IPS-20b (cell line): ENCODE results near the gene SGF29.
"Not testable (repeated sequence)": the region's sequence is repeated elsewhere in the genome, so short reads cannot be mapped to it uniquely, and the experiment has no call there.

ENCODE experiments used
- H3K27ac ChIP-seq: one replicate; pipeline ENCODE4 v1.5.1; 2013; ENCODE audit warnings: low read length
- H3K27me3 ChIP-seq: 2 replicates; pipeline ENCODE4 v1.6.1; 2013; ENCODE audit warnings: mild to moderate bottlenecking, low read length, inconsistent platforms; ENCODE audit not compliant: insufficient read depth
- H3K36me3 ChIP-seq: 2 replicates; pipeline ENCODE4 v1.6.1; 2013; ENCODE audit warnings: low read depth, mild to moderate bottlenecking, inconsistent platforms, low read length, moderate library complexity; ENCODE audit not compliant: insufficient read depth
- H3K4me1 ChIP-seq: 2 replicates; pipeline ENCODE4 v1.6.1; 2013; ENCODE audit warnings: mild to moderate bottlenecking, control low read depth, inconsistent platforms, low read length, moderate library complexity; ENCODE audit not compliant: insufficient read depth
- H3K4me3 ChIP-seq: 2 replicates; pipeline ENCODE4 v1.5.1; 2013; ENCODE audit warnings: mild to moderate bottlenecking, low read length, inconsistent platforms
- H3K9ac ChIP-seq: 2 replicates; pipeline ENCODE4 v1.6.1; 2013; ENCODE audit warnings: low read depth, mild to moderate bottlenecking, inconsistent platforms, low read length, moderate library complexity
- H3K9me3 ChIP-seq: 2 replicates; pipeline ENCODE4 v1.6.1; 2013; ENCODE audit warnings: mild to moderate bottlenecking, low read depth, low read length, inconsistent platforms; ENCODE audit not compliant: insufficient read depth

Gene SGF29

GRCh38 chr16:28537964-28538732 is 15.6 kb upstream of the SGF29 start:
- Histone ChIP-seq H3K9ac (no peak overlapping the region), H3K4me1 (no peaks in the 10 kb centered on the region), H3K36me3 (no peaks in the 10 kb centered on the region), H3K9me3 (no peaks in the 10 kb centered on the region), H3K4me3 (no peak overlapping the region), H3K27me3 (no peaks in the 10 kb centered on the region), H3K27ac (no peak overlapping the region)

- Histone ChIP-seq H3K9me3 (no peaks in the 10 kb centered on the region), H3K4me1 (no peaks in the 10 kb centered on the region), H3K9ac (no peak within 1 kb of the TSS), H3K36me3 (no peaks in the 10 kb centered on the region), H3K4me3 (no peak within 1 kb of the TSS), H3K27ac (no peak within 1 kb of the TSS), H3K27me3 (no peaks in the 10 kb centered on the region)
These were observed 14.8 kb upstream of the SGF29 start, which contains the start of gene NUPR1 for GRCh38 chr16:28538733-28539596. Gene NUPR1, minus strand, starts transcription at chr16:28538974. Its CDS starts 67 bp downstream, at chr16:28538907.

GRCh38 chr16:28540346-28540745 is 13.4 kb upstream of the SGF29 start:
- no peaks in the 10 kb centered on the region for H3K9me3 ChIP-seq
- H3K27me3 ChIP-seq = no peaks in the 10 kb centered on the region
- no peaks in the 10 kb centered on the region for H3K36me3 ChIP-seq
- no peak overlapping the region for H3K9ac ChIP-seq
- no peaks in the 10 kb centered on the region for H3K4me1 ChIP-seq
- H3K4me3 ChIP-seq = no peak overlapping the region
- no peak overlapping the region for H3K27ac ChIP-seq

GRCh38 chr16:28542646-28543045 is 11.1 kb upstream of the SGF29 start:
- no peaks in the 10 kb centered on the region for H3K4me1 ChIP-seq
- H3K9me3 ChIP-seq = no peaks in the 10 kb centered on the region
- no peak overlapping the region for H3K4me3 ChIP-seq
- no peaks in the 10 kb centered on the region for H3K27me3 ChIP-seq
- H3K27ac ChIP-seq = no peak overlapping the region
- H3K36me3 ChIP-seq = no peaks in the 10 kb centered on the region
- no peak overlapping the region for H3K9ac ChIP-seq

GRCh38 chr16:28543072-28543471 is 10.6 kb upstream of the SGF29 start:
- H3K4me1 ChIP-seq = no peaks in the 10 kb centered on the region
- H3K9me3 ChIP-seq = no peaks in the 10 kb centered on the region
- no peak overlapping the region for H3K27ac ChIP-seq
- H3K4me3 ChIP-seq = no peak overlapping the region
- no peaks in the 10 kb centered on the region for H3K36me3 ChIP-seq
- no peak overlapping the region for H3K9ac ChIP-seq
- no peaks in the 10 kb centered on the region for H3K27me3 ChIP-seq

GRCh38 chr16:28544998-28545397 is 8.7 kb upstream of the SGF29 start:
- H3K27ac ChIP-seq = no peak overlapping the region
- H3K4me3 ChIP-seq = no peak overlapping the region
- no peaks in the 10 kb centered on the region for H3K9me3 ChIP-seq
- H3K27me3 ChIP-seq = no peaks in the 10 kb centered on the region
- no peaks in the 10 kb centered on the region for H3K4me1 ChIP-seq
- H3K9ac ChIP-seq = no peak overlapping the region
- no peaks in the 10 kb centered on the region for H3K36me3 ChIP-seq

- H3K9me3 ChIP-seq, H3K27me3 ChIP-seq, H3K4me1 ChIP-seq, H3K36me3 ChIP-seq, H3K27ac ChIP-seq, H3K9ac ChIP-seq, H3K4me3 ChIP-seq: not testable (repeated sequence)
These were observed 7.8 kb upstream of the SGF29 start for GRCh38 chr16:28545964-28546363.

- no peaks in the 10 kb centered on the region for H3K27me3 ChIP-seq
- H3K27ac ChIP-seq = no peak overlapping the region
- H3K4me1 ChIP-seq = no peaks in the 10 kb centered on the region
- no peak overlapping the region for H3K4me3 ChIP-seq
- no peak overlapping the region for H3K9ac ChIP-seq
- H3K36me3 ChIP-seq = no peaks in the 10 kb centered on the region
- H3K9me3 ChIP-seq = no peaks in the 10 kb centered on the region
These were observed 7.1 kb upstream of the SGF29 start for GRCh38 chr16:28546626-28547025.

GRCh38 chr16:28548306-28548802 is 5.4 kb upstream of the SGF29 start:
- Histone ChIP-seq H3K4me3 (no peak overlapping the region), H3K9me3 (no peaks in the 10 kb centered on the region), H3K27ac (no peak overlapping the region), H3K9ac (no peak overlapping the region), H3K36me3 (no peaks in the 10 kb centered on the region), H3K27me3 (no peaks in the 10 kb centered on the region), H3K4me1 (no peaks in the 10 kb centered on the region)

- no peak overlapping the region for H3K27ac ChIP-seq
- no peaks in the 10 kb centered on the region for H3K9me3 ChIP-seq
- no peaks in the 10 kb centered on the region for H3K36me3 ChIP-seq
- H3K4me1 ChIP-seq = no peaks in the 10 kb centered on the region
- no peaks in the 10 kb centered on the region for H3K27me3 ChIP-seq
- H3K4me3 ChIP-seq = no peak overlapping the region
- H3K9ac ChIP-seq = no peak overlapping the region
These were observed 4.3 kb upstream of the SGF29 start for GRCh38 chr16:28549301-28549899.

- H3K27ac ChIP-seq = no peak overlapping the region
- H3K9ac ChIP-seq = no peak overlapping the region
- H3K36me3 ChIP-seq = peaks cover 6% of the 10 kb centered on the region; the same call in 1 of the 2 replicates
- H3K27me3 ChIP-seq = peaks cover 4% of the 10 kb centered on the region; the same call in 1 of the 2 replicates
- H3K4me1 ChIP-seq = no peaks in the 10 kb centered on the region
- no peaks in the 10 kb centered on the region for H3K9me3 ChIP-seq
- peak overlapping the region; percentile 52; the same call in 1 of the 2 replicates for H3K4me3 ChIP-seq
These were observed 1.1 kb downstream of the SGF29 start for GRCh38 chr16:28554634-28555423.
